Muscle layer of colon (tissue), 2 donors: Measurements from ENCODE around the gene VAT1L.

ENCODE experiments used
- H3K27ac ChIP-seq: one replicate; pipeline ENCODE4 v1.7.0; 2013; ENCODE audit warnings: low read depth, mild to moderate bottlenecking, low read length, moderate library complexity
- H3K27me3 ChIP-seq, 2 donors: one replicate each; pipeline ENCODE4 v1.7.0; 2013; ENCODE audit warnings: low read length in 2 of 2, mild to moderate bottlenecking in 2 of 2; ENCODE audit not compliant: insufficient read depth in 2 of 2, control insufficient read depth in 1 of 2
- H3K36me3 ChIP-seq: one replicate; pipeline ENCODE4 v1.7.0; 2013; ENCODE audit warnings: mild to moderate bottlenecking, low read length; ENCODE audit not compliant: insufficient read depth
- H3K4me1 ChIP-seq: one replicate; pipeline ENCODE4 v1.7.0; 2013; ENCODE audit warnings: mild to moderate bottlenecking, low read length; ENCODE audit not compliant: insufficient read depth
- H3K4me3 ChIP-seq, 2 donors: one replicate each; pipeline ENCODE4 v1.7.0; 2013; ENCODE audit warnings: low read length in 2 of 2, low read depth in 1 of 2, mild to moderate bottlenecking in 1 of 2, moderate library complexity in 1 of 2
- H3K9ac ChIP-seq: one replicate; pipeline ENCODE4 v1.7.0; 2013; ENCODE audit warnings: low read length
- H3K9me3 ChIP-seq: one replicate; pipeline ENCODE4 v1.7.0; 2013; ENCODE audit warnings: mild to moderate bottlenecking, low read length
- donor health status: abdominal sarcoma.
- donor health status: Adenocarcinoma of cecum.

The VAT1L gene

GRCh38 chr16:77876776-77877175 is 88.4 kb downstream of the VAT1L start:
- no peak overlapping the region for H3K4me3 ChIP-seq

GRCh38 chr16:77877712-77878347 is 89.5 kb downstream of the VAT1L start:
- Histone ChIP-seq H3K9me3 (no peaks in the 10 kb centered on the region), H3K9ac (no peak overlapping the region), H3K36me3 (no peaks in the 10 kb centered on the region), H3K4me3 (no peak overlapping the region), H3K27ac (no peak overlapping the region), H3K27me3 (no peaks in the 10 kb centered on the region), H3K4me1 (no peaks in the 10 kb centered on the region)

More at GRCh38 chr16:77876776-77877175, 88.4 kb downstream of the VAT1L start:
- Histone ChIP-seq H3K9me3 (no peaks in the 10 kb centered on the region), H3K36me3 (no peaks in the 10 kb centered on the region), H3K27me3 (no peaks in the 10 kb centered on the region), H3K4me1 (no peaks in the 10 kb centered on the region), H3K9ac (no peak overlapping the region), H3K27ac (no peak overlapping the region)

DNA sequence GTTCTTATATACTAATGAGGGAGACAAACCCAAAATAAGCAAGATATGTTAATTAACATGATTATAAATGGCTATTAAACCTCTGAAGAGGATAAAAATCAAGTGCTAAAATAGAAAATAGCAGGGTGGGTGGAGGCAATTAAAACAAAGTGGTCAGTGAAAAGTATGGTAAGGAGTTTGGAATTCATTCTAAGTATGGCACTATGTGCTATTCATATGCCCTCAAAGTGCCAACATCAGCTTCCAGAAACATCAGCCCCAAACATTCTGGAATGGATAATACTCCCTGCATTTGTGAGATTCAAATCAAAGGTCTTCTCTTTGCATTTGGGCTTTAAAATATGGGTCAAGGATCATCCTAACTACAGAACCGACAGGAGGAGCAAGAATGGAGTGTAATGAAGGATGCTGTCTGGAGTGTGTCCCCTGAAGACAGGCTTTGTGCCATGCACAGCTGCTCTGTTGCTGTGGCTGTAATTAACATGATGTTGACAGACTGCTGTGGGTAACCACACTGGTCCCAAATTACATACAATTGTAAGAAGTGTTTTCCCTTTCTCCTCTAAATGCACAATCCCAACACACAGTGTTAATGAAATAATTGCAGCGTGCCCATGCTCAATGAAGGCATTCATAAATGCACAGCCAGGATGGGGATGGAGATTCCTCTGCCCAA is 93.1 kb downstream of the VAT1L start:
- Histone ChIP-seq H3K9ac (no peak overlapping the region), H3K27me3 (no peaks in the 10 kb centered on the region), H3K4me1 (no peaks in the 10 kb centered on the region), H3K27ac (no peak overlapping the region), H3K4me3 (no peak overlapping the region), H3K9me3 (no peaks in the 10 kb centered on the region), H3K36me3 (no peaks in the 10 kb centered on the region)

GRCh38 chr16:77882358-77882757 is 94.0 kb downstream of the VAT1L start:
- Histone ChIP-seq H3K4me3 (no peak overlapping the region), H3K9me3 (no peaks in the 10 kb centered on the region), H3K27ac (no peak overlapping the region), H3K36me3 (no peaks in the 10 kb centered on the region), H3K9ac (no peak overlapping the region), H3K4me1 (no peaks in the 10 kb centered on the region), H3K27me3 (no peaks in the 10 kb centered on the region)

DNA sequence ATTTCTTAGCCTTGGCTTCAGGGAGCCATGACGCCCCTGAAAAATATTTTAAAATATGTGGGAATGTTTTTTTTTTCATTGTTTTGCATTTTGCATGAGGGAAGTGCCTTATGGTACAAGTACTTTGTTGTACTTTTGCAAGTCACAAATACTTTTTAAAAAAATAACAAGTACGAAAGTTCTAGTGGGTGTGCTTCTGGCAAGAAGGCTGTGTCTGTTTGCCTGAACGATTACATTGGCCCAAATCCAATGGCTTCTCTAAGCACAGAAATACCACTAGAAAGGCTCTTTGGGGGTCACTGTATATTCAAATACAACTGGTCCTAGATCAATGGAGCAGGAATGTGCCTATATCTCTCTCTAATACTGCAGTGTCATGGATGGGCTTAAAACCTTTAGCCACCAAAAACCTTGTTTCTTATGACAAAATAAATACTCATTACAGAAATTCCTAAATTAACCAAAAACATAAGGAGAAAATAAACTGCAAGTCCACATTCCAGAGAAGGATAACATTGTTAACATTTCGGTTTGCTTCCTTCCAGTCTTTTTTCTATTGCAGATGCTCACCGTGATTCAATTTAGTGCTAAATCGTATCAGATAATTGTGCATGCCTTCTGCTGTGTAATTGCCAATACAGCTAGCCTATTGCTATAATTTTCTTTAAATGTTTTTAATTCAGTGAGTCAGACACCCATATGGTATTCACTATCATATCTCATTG is 97.4 kb downstream of the VAT1L start:
- no peaks in the 10 kb centered on the region for H3K36me3 ChIP-seq
- H3K4me3 ChIP-seq = no peak overlapping the region
- H3K27ac ChIP-seq = no peak overlapping the region
- H3K9ac ChIP-seq = no peak overlapping the region
- no peaks in the 10 kb centered on the region for H3K9me3 ChIP-seq
- H3K27me3 ChIP-seq = no peaks in the 10 kb centered on the region
- H3K4me1 ChIP-seq = no peaks in the 10 kb centered on the region

GRCh38 chr16:77888871-77889270 is 100.5 kb downstream of the VAT1L start:
- Histone ChIP-seq H3K27me3 (no peaks in the 10 kb centered on the region), H3K9me3 (no peaks in the 10 kb centered on the region), H3K4me3 (no peak overlapping the region), H3K4me1 (no peaks in the 10 kb centered on the region), H3K36me3 (no peaks in the 10 kb centered on the region), H3K27ac (no peak overlapping the region), H3K9ac (no peak overlapping the region)

GRCh38 chr16:77890075-77890474 is 101.7 kb downstream of the VAT1L start:
- Histone ChIP-seq H3K4me3 (no peak overlapping the region), H3K27me3 (no peaks in the 10 kb centered on the region), H3K9ac (no peak overlapping the region), H3K27ac (no peak overlapping the region), H3K4me1 (no peaks in the 10 kb centered on the region), H3K9me3 (no peaks in the 10 kb centered on the region), H3K36me3 (no peaks in the 10 kb centered on the region)

GRCh38 chr16:77894162-77894561 is 105.8 kb downstream of the VAT1L start:
- Histone ChIP-seq H3K27me3 (no peaks in the 10 kb centered on the region), H3K36me3 (no peaks in the 10 kb centered on the region), H3K9ac (no peak overlapping the region), H3K4me1 (no peaks in the 10 kb centered on the region), H3K9me3 (no peaks in the 10 kb centered on the region), H3K4me3 (no peak overlapping the region), H3K27ac (no peak overlapping the region)

- Histone ChIP-seq H3K4me1 (no peaks in the 10 kb centered on the region), H3K27me3 (no peaks in the 10 kb centered on the region), H3K36me3 (no peaks in the 10 kb centered on the region), H3K9me3 (no peaks in the 10 kb centered on the region), H3K27ac (no peak overlapping the region), H3K9ac (no peak overlapping the region), H3K4me3 (no peak overlapping the region)
These were observed 107.6 kb downstream of the VAT1L start for GRCh38 chr16:77895962-77896361.

- H3K4me1 ChIP-seq = no peaks in the 10 kb centered on the region
- H3K9ac ChIP-seq = no peak overlapping the region
- H3K36me3 ChIP-seq = no peaks in the 10 kb centered on the region
- H3K27ac ChIP-seq = no peak overlapping the region
- no peak overlapping the region for H3K4me3 ChIP-seq
- H3K9me3 ChIP-seq = no peaks in the 10 kb centered on the region
- H3K27me3 ChIP-seq = no peaks in the 10 kb centered on the region
These were observed 108.2 kb downstream of the VAT1L start for GRCh38 chr16:77896415-77897128.

DNA sequence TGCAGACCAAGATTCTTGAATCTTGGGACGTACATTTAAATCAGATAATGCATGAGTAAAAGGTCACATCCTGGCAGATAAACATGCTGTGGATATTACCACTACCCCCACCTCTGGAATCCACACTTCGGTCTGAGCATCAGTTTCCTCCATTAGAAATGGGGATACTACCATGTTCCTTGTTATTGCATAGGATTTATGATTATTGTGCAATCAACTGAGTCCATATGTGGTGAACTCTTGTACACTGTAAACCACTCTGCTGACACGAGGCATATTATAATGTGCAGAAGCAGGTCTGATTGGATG is 108.7 kb downstream of the VAT1L start:
- Histone ChIP-seq H3K4me1 (no peaks in the 10 kb centered on the region), H3K27me3 (no peaks in the 10 kb centered on the region), H3K27ac (no peak overlapping the region), H3K4me3 (no peak overlapping the region), H3K36me3 (no peaks in the 10 kb centered on the region), H3K9me3 (no peaks in the 10 kb centered on the region), H3K9ac (no peak overlapping the region)
